Stimulated activated CD4-positive, alpha-beta T cell treated with anti-CD3 and anti-CD28 coated beads, Interleukin-12 subunit alpha, Interleukin-12 subunit beta, amount 100 ng/mL, for 24 hours (primary cell): ENCODE measurements around the gene HOXD13.

ENCODE experiments used
- DNase-seq, 2 experiments: peaks; one replicate each; pipeline ENCODE4 v3.0.0-alpha.2; 2020; ENCODE audit warnings: low read depth in 2 of 2

HOXD13 gene

DNA sequence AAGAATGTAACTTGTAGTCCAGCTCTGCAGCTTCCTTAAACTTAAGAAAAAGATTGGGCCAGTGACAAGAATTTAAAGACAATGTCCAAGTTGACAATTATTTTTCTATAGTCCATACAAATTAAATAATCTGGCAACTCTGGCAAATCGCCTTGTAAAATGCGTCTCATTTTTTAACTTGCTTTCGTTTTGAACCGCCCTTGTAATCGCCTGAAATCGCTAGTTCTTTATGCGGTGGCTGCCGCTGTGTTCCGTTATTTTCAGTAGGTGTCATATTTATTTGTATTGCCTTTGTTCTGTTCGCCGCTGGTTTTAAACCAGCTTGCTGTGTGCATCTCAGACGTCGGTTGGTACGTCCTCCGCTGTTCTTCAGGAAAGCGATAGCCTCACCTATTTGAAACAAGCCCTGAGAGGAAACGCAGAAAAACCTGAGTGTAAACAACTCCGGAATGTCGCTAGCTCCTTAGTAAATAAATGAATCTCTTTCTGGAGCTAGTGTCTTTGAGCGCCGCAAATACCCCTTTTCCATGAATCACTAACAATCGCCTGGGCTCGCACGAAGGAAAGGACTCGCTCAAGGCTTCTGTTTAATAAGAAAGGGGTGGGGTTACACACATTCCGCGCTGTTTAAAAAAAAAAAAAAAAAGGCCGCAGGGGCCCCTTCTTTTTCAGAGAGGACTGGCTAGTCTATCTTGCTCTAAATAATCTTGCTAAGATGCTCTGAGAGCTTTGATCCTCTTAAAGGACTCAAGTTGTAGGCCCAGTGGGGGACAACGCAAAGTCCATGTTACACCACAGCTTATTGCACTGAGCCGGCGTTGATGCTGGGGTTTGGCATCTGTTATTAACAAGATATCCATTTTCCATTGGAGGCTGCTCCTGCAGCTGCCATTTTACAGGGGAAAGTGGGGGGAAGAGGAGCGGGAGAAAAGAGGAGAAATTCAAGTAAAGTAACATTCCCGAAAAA is 40.0 kb downstream of the HOXD13 start:
- DNase-seq: no peak

DNA sequence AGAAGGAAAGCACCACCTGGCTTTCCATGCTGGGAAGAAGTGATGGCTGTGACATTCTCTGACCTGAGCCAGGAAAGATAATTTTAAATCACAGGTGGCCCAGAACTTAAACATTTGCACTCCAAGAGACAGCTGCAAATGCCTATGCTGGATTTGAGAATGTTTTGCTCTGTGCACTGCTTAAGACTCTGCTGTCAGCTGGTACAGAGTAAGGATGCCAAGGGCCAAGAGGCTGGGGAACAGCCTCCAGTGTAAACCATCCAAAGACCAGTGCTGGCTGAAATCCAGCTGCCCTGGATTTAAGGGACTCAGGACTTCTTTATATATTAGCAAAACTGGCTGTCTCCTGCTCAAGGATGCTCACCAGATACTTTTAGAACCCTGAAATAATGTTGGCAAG is 40.9 kb downstream of the HOXD13 start:
- no peak for DNase-seq

DNA sequence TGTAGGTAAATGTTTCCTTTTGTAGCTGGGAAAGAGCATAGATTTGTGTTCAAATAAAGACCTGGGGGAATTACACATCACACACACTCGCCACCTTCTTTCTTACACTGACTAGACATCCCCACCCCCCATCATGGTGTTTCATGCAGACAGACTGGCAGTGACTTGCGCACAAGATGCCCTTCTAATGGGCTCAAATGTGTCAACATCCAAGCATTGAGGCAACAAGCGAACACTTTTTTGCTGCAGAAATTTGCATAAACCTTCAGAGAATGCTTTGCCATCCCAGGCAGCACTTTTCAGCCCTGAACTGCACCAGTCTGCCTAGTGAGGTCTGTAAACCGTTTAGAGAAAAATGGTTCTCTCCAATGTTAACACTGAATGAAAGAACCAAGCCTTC is 41.5 kb downstream of the HOXD13 start:
- no peak for DNase-seq

DNA sequence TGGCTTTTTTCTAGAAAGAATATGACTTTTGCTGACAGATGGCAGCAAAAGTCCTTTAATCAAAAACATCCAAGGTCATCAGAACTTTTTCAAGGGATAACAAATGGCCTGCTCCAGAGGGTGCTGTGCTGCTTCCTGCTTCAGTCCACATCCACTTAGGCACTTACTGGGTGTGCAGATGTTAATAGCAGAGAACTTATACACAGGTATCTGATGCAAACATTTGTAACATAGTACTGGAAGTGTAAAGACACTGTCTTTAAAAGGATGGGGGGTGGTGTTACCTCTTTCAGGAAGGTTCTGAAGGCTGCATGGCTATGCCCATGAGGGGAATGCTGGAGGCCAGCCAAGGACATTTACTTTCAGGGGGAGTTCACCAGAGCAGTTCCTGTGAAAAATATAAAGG is 42.5 kb downstream of the HOXD13 start:
- no peak for DNase-seq

DNA sequence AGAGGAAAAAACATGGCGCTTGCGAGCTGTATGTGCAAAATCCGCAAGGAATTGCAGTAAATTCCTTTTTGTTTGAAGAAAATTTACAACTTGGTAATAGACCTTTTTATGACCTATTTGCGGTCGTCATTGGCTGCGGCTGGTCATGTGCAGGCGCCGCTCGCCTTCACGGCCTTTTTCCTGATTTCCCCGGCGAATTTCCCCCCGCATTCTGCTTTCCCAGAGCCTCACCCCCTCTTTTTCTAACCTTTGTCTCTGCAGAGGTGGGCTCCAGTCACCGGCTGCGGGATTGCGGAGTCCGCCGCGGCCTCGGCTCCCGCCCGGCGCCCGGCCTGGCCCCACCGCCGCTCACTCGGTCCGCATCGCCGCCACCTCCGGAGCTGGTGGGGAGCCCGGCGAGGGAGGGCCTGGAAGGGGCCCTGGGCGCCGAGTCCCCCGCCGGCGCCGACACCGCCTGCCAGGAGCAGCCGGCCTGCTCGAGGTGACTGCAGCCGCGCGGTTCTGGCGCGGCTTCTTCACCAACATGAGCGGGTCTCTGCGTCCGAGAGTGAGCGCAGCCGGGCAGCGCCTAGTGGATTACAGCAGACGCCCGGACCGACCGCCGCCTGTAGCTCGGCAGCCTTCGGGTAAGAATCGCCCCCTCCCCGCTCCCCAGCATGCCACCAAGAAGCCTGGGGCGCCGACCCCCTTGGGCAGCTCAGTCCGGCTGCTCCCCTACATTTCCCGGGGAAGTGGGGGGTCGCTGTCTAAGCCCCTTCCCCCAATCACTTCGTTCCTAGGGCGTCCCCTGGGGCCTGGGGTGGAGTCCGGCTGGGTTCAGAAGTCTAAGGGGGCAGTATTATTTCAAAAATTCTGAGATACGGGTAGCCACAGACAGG is 44.1 kb downstream of the HOXD13 start:
- no peak for DNase-seq

DNA sequence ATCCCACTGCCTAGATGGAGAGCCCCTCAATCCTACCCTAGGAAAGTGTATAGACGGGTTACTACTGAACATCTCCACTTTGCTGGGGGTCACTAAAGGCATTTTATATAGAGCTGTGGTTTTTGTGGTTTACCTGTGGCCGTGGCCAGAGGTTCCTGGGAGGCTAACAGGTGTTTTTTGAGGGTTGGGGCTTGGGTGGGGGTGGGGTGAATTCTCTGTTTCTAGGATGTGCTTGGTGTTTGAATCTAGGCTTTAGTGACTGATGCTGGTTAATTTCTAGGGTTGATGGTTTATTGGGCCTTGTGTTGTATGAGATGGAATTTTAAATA is 44.7 kb downstream of the HOXD13 start:
- DNase-seq: no peak

DNA sequence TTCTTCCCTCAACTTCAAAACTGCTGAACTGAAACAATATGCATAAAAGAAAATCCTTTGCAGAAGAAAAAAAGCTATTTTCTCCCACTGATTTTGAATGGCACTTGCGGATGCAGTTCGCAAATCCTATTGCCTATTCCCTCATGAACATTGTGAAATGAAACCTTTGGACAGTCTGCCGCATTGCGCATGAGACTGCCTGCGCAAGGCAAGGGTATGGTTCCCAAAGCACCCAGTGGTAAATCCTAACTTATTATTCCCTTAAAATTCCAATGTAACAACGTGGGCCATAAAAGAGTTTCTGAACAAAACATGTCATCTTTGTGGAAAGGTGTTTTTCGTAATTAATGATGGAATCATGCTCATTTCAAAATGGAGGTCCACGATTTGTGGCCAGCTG is 45.4 kb downstream of the HOXD13 start:
- DNase-seq: no peak

DNA sequence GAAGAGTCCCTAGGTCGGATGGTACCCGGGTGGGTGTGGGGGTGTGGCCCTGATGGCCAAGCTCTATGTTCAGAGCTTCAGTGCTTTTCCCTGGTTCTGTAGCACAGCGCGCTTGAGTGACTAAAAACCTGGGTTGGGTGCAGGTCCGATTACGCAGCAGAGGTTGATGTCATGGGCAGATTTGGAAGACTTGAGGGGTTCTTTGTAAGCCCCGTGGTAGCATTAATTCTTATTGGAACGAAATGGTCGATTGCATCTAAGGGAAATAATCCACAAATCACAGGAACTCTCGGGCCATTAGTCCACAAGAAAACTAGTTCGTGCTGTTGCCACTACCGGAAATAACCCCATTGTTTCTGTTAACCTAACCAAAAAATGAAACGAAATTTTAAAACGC is 46.0 kb downstream of the HOXD13 start:
- no peak for DNase-seq

DNA sequence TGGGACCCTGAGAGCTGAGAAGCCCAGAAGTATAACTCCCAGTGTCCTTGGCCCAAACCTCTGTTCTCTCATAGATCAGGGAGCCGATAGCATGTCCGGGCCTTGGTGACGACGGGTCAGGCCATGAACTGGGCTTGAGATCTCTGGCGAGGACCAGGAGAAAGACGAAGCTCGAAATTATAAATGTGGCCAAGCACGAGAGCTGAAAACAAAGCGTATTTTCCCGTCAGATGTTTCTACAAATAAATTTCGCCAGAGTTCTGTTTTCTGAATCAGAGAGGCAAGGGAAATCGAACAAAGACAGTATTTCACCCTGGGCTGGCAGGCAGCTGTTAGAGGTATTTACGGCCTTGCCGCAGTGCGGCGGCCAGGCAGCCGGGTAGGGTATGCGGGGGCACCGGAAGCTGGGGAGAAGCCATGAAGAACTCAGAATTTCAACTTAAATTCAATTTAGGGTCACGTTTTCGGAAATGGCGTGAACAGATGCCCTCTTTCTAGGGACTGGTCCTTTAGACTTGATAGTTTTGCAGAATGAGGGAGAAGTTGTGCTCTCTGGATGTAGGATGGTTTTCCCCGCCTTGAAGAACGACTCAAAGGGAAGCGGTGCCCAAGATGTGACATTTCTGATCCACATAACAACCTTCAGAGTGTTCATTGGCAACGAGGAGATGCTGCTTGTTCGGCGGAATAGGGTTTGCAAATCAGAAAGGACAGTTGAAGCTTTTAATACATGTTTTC is 46.6 kb downstream of the HOXD13 start:
- DNase-seq: no peak

DNA sequence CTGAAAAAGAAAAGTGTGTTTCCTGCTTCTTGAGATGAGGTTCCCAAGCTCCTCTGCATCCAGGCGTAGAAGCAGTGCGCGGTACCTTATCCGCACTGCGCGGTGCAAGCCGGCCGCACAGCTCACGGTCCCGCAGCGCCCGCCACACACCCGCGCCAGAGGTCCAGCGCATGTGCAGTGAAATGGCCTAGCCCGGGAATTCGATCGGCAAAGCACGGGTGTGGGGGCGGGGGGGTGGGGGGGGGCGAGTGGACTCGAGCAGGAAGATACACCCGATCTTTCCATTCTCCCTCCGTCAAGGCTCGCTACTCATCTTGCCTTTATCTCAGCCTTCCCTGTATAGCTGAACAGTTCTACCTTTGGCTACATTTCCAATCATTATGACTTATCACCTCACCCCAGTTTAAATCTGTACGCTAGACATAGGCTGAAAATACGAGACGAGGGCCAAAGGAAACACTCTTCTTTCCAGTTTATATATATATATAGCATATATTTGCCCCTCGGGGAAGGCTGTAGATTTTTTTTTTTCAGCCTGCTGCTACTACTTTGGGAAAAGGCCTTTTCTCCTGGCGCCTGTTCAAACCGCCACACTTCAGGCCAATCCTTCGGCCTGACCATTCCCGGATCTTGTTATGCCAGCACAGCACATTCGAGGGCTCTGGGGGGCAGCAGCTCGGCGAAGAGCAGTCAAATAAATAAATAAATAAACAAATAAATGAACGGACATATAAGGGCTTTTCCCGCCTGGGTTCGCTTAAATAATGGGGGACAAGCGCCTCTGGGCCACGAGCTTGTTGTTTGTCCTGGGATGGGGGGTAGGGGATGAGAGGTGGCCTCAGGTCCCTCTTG is 47.4 kb downstream of the HOXD13 start:
- DNase-seq: no peak

DNA sequence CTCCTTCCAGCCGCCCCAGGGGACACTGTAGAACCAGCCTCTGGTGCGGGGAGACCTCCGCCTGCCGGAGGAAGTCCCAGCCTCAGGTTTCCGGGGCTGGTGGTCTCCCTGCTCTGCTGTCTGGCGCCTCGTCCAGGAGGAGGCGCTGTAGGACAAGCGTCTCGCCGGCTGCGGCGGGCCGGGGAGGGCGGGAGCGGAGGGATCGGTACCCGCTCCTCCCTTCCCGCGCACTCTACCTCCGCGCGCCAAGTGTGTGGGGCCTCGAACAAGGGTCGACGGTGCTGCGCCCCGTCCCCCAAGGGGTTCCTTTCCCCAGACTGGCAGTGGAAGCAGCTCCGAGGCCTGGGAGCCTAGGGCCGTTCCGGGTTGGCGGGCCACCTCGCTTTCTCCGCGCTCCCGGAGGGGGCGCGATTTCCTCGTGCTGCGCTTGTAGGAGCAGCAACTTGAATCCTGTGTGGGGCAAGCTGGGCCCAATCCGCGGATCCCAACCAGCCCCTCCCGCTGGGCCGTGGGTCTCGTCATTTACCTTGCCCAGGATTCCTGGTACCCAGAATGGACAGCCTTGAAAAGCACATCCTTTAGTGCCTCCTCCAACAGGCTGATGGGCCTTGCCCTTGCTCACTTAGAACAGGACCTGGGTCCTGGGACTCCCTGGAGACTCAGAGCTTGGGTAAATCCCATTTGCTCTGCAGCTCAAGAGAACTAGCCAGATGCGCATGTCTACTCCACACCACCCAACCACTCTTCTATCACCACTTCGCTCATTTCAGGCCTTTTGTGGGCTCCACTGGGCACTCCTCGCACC is 48.2 kb downstream of the HOXD13 start:
- DNase-seq: peak; percentile 43 to 53

DNA sequence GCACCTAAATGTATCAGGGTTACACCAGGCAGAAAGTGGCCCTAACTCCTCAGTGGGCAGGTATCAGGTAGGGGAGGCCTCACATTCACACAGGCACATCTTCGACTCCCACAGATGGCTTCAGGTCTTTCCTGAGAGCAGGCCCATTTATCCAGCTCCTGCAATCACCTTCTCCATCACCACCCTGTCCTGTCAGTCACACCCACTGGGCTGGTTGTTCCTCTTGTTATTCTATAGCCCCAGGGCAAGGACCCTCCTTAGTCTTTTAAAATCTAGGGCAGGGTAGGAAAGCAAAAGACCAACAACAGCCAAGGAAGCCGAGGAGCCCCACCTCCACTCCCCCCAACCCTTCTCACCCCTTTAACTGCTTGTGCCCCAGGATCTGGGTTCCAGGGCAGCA is 49.8 kb downstream of the HOXD13 start:
- DNase-seq: no peak
